ENCODE data around the gene TSPAN4. TPM values are rescaled to one million over a fixed set of nuclear protein-coding genes. Genes with fewer than 3 reads are reported as not detected.

TSPAN4 gene
- total and polyA plus RNA-seq, 8 donors = 10.5 to 116 (median 28.4) TPM

- peaks cover 0 to 12% (median 3%) of the 10 kb centered on the region in 4 donors for H3K4me1 ChIP-seq
- TF ChIP-seq POLR2A (IDR thresholded peaks at IDR 0.05) (no peak), POLR2AphosphoS5 (IDR thresholded peaks at IDR 0.05) (no peak), EP300 (IDR thresholded peaks at IDR 0.05) (no peak)
- TF ChIP-seq, protein P1, sequence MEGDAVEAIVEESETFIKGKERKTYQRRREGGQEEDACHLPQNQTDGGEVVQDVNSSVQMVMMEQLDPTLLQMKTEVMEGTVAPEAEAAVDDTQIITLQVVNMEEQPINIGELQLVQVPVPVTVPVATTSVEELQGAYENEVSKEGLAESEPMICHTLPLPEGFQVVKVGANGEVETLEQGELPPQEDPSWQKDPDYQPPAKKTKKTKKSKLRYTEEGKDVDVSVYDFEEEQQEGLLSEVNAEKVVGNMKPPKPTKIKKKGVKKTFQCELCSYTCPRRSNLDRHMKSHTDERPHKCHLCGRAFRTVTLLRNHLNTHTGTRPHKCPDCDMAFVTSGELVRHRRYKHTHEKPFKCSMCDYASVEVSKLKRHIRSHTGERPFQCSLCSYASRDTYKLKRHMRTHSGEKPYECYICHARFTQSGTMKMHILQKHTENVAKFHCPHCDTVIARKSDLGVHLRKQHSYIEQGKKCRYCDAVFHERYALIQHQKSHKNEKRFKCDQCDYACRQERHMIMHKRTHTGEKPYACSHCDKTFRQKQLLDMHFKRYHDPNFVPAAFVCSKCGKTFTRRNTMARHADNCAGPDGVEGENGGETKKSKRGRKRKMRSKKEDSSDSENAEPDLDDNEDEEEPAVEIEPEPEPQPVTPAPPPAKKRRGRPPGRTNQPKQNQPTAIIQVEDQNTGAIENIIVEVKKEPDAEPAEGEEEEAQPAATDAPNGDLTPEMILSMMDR (IDR thresholded peaks at IDR 0.05) = no peak
- H3K4me3 ChIP-seq = no peak overlapping the region
- no peaks in the 10 kb centered on the region for H3K9me3 ChIP-seq
- peaks cover 62 to 78% (median 74%) of the 10 kb centered on the region in 4 donors for H3K36me3 ChIP-seq
- no peak overlapping the region for H3K27ac ChIP-seq
- DNase-seq = no peak
- 82 to 95% (median 92%) methylated on average over 6 to 7 of the region's 7 CpGs for WGBS, 5 donors
- no peaks in the 10 kb centered on the region for H3K27me3 ChIP-seq
- intact Hi-C loops (cut with DNase I; ENCODE audit: low total_unique reads) = no loop called here
Observed at GRCh38 chr11:900545-900944, 57.9 kb downstream of the TSPAN4 start.

- intact Hi-C loops (cut with DNase I; ENCODE audit: low total_unique reads) = no loop called here
- peaks cover 0 to 12% (median 3%) of the 10 kb centered on the region in 4 donors for H3K4me1 ChIP-seq
- no peaks in the 10 kb centered on the region for H3K27me3 ChIP-seq
- DNase-seq = no peak
- H3K4me3 ChIP-seq = no peak overlapping the region
- H3K36me3 ChIP-seq = peaks cover 62 to 78% (median 75%) of the 10 kb centered on the region in 4 donors
- TF ChIP-seq, protein P1 (IDR thresholded peaks at IDR 0.05) = no peak
- no peak overlapping the region for H3K27ac ChIP-seq
- 91 to 95% (median 94%) methylated on average over 15 to 19 of the region's 19 CpGs for WGBS, 5 donors
- no peaks in the 10 kb centered on the region for H3K9me3 ChIP-seq
Observed at GRCh38 chr11:901452-902061, 58.9 kb downstream of the TSPAN4 start.

- Histone ChIP-seq H3K27ac (no peak overlapping the region), H3K27me3 (no peaks in the 10 kb centered on the region), H3K4me3 (no peak overlapping the region), H3K4me1 (peaks cover under 1 to 13% (median 10%) of the 10 kb centered on the region in 4 donors), H3K36me3 (peaks cover 52 to 79% (median 63%) of the 10 kb centered on the region in 4 donors), H3K9me3 (no peaks in the 10 kb centered on the region)
- TF ChIP-seq, protein P1 (IDR thresholded peaks at IDR 0.05) = no peak
- TF ChIP-seq POLR2AphosphoS5 (IDR thresholded peaks at IDR 0.05) = no peak
- TF ChIP-seq POLR2A (IDR thresholded peaks at IDR 0.05) = no peak
- TF ChIP-seq EP300 (IDR thresholded peaks at IDR 0.05) = no peak
- intact Hi-C loops (cut with DNase I; ENCODE audit: low total_unique reads) = no loop called here
- DNase-seq = no peak
- 88 to 96% (median 94%) methylated on average over 6 to 7 of the region's 7 CpGs for WGBS, 5 donors
Observed at GRCh38 chr11:904380-904779, 61.7 kb downstream of the TSPAN4 start.

GRCh38 chr11:905952-906351 is 63.3 kb downstream of the TSPAN4 start:
- no peaks in the 10 kb centered on the region for H3K27me3 ChIP-seq
- intact Hi-C loops (cut with DNase I; ENCODE audit: low total_unique reads) = no loop called here
- no peak for DNase-seq
- WGBS, 5 donors = 85 to 90% (median 88%) methylated on average over 7 of the region's 7 CpGs
- TF ChIP-seq POLR2AphosphoS5 (IDR thresholded peaks at IDR 0.05) = no peak
- no peak for TF ChIP-seq POLR2A (IDR thresholded peaks at IDR 0.05)
- no peak for TF ChIP-seq EP300 (IDR thresholded peaks at IDR 0.05)
- TF ChIP-seq, protein P1 (IDR thresholded peaks at IDR 0.05) = no peak
- H3K4me1 ChIP-seq = peaks cover 8 to 23% (median 21%) of the 10 kb centered on the region in 4 donors
- no peak overlapping the region for H3K4me3 ChIP-seq
- H3K9me3 ChIP-seq = no peaks in the 10 kb centered on the region
- peaks cover 37 to 63% (median 48%) of the 10 kb centered on the region in 4 donors for H3K36me3 ChIP-seq
- no peak overlapping the region for H3K27ac ChIP-seq

Measured in stomach (tissue), 9 donors.